LoVo (cell line): Measurements from ENCODE around the gene PLPPR3.

Experiments used
- DNase-seq: peaks from one replicate; pipeline ENCODE4 v3.0.0-alpha.2; 2016; ENCODE audit warnings: low spot score

PLPPR3 gene, protein sequence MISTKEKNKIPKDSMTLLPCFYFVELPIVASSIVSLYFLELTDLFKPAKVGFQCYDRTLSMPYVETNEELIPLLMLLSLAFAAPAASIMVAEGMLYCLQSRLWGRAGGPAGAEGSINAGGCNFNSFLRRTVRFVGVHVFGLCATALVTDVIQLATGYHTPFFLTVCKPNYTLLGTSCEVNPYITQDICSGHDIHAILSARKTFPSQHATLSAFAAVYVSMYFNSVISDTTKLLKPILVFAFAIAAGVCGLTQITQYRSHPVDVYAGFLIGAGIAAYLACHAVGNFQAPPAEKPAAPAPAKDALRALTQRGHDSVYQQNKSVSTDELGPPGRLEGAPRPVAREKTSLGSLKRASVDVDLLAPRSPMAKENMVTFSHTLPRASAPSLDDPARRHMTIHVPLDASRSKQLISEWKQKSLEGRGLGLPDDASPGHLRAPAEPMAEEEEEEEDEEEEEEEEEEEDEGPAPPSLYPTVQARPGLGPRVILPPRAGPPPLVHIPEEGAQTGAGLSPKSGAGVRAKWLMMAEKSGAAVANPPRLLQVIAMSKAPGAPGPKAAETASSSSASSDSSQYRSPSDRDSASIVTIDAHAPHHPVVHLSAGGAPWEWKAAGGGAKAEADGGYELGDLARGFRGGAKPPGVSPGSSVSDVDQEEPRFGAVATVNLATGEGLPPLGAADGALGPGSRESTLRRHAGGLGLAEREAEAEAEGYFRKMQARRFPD

DNA sequence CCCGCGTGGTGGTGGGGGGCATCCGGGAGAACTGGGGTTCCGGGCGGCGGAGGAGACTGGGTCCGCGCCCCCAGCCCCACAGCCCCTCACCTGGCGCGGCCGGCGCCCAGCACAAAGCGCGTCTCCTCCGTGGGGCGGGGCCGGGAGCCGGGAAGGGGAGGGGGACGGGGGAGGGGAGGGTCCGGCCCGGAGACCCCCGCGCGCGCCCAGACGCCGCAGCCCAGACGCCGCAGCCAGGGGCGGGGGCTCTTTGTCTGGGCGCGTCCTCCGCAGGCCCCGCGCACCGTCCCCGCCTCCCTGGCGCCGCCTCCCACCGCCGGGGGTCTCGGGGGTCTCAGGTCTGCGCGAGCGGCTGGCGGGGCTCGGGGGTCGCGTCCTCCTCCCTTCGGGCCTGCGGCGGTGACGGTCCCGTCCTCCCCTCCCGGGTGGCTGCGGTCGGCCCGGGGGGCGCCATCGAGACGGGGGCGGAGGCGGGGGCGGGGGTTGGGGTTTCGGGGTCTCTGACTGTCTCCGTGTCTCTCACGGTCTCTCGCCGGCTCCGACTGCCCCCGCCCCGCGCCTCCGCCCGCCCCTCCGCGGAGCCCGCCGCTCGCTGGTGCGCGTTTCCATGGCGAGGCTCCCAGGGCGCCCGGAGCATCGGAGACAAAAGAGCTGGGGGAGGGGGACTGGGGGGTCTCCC lies at the start of gene PLPPR3:
Gene PLPPR3 (minus strand): TSS at position 131 of the 679 bp plus-strand sequence. CDS start 396 bp downstream, outside the sequence.
- DNase-seq = no peak

DNA sequence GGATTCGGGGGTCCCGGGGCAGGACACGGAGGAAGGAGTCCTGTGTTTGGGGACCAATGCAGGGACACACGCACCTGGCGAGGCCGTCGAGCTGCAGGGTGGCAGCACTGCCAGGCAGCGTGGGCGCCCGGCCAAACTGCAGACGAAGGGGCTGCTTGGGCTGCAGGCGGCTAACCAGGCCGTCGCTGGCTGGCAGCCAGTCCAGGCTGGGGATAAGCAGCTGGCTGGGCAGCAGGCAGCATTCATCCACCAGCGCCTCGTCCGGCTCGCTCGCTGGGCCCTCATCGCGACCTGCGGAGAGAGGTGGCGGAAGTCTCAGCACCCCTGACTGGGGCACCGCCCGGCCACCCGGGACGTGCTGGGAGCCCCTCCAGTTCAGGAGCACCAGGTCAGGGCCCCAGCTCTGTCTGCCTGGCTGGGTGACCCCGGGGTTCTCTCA lies 49.2 kb upstream of the PLPPR3 start:
- DNase-seq = no peak

GRCh38 chr19:870314-870713 lies 48.6 kb upstream of the PLPPR3 start:
- no peak for DNase-seq

- peak; percentile 27 for DNase-seq
These were observed 47.8 kb upstream of the PLPPR3 start for GRCh38 chr19:869245-870177.

- DNase-seq = no peak
These were observed 46.9 kb upstream of the PLPPR3 start for GRCh38 chr19:868458-869244.

DNA sequence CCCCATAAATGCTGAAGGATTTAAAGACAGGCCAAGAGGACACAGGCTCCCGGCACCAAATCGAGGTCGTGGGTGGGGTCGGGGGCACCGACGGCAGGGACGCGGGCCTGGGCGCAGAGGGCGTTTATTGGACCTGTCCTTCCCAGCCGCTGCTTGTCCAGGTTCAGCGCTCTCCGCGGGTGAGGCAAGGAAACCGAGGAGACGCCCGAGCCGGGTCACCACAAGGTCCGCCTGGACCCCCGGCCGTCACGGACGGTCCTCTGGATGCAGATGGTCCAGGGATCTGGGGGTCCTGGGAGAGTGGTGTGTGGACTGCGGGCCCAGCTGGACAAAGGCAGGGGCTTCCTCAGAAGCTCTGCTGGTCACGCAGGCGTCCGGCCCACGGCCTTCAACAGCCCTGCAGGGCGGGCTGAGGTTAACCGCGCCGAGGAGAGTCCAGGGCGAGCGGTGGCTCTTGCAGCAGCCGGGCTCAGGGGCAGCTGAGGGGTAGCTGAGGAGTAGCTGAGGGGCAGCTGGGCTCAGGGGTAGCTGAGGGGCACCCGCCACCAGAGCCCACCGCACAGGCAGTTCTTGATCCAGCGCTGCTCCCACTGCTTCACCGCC lies 46.2 kb upstream of the PLPPR3 start:
- no peak for DNase-seq

DNA sequence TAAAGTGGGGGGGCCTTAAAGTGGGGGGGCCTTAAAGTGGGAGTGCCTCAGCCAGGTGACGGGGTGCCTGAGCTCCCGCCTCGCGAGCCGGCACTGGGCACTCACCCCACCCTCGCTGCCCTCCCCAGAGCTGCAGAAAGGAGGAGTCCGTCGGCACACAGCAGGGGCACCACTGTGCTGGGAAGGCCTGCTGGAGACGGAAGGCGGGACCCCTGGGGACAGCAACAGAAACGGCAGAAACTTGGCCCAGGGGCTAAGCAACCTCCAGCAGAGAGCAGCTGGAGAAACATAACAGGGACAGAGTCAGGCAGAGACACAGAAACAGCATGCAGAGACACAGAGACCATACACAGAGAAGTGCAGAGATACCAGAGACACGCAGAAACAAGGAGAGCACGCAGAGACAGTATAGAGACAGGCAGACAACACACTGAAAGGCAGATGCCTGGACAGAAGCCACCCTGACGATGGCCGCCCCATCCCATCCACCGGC lies 45.6 kb upstream of the PLPPR3 start:
- no peak for DNase-seq

DNA sequence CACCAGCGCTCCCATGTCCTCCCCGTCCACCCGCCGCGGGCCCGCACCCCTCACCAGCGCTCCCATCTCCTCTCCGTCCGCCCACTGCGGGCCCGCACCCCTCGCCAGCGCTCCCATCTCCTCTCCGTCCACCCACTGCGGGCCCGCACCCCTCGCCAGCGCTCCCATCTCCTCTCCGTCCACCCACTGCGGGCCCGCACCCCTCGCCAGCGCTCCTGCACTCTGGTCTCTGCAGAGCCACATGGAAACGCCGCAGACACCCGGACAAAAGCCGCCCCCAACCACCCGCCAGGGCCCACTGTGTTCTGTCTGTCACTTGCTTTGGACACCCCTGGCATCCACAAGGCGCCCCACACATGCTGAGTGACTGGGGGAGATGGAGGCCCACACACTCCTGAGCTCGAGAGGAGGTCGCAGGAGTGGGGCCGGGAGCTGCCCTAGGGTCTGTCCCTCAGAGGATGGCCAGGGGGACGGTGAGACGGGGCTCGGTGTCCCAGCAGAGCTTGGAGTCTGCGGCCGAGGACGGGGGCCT lies 45.1 kb upstream of the PLPPR3 start:
- DNase-seq = no peak

- no peak for DNase-seq
These were observed 41.5 kb upstream of the PLPPR3 start for GRCh38 chr19:863315-863620.

GRCh38 chr19:862581-863314 lies 41.0 kb upstream of the PLPPR3 start:
- DNase-seq = no peak

- peak; percentile 18 for DNase-seq
These were observed 40.2 kb upstream of the PLPPR3 start for GRCh38 chr19:861756-862580.

DNA sequence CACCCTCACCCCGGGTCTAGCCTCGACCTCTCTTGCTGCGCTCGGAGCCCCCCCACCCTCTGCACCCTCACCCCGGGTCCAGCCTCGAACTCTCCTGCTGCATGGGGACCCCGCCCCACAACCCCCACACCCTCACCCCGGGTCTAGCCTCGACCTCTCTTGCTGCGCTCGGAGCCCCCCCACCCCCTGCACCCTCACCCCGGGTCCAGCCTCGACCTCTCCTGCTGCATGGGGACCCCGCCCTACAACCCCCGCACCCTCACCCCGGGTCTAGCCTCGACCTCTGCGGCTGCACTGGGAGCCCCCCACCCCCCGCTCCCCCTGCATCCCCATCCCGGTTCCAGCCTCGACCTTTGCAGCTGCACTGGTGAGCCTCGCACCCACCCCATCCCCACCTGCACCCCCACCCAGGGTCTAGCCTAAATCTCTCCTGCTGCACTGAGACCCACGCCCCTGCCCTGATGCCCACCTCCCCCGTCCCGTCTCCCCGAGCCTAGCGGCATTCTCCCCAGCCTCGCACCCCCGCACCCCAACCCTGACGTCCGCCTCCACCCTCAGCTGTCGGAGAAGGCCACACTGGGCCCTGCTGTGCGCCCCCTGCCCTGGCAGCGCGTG lies 39.5 kb upstream of the PLPPR3 start:
- DNase-seq = no peak

GRCh38 chr19:858868-859843 lies 37.4 kb upstream of the PLPPR3 start, which contains the start of gene CFD:
CFD (plus strand) TSS chr19:859664; CDS start chr19:859690, 26 bp downstream.
- peak; percentile 36 for DNase-seq

DNA sequence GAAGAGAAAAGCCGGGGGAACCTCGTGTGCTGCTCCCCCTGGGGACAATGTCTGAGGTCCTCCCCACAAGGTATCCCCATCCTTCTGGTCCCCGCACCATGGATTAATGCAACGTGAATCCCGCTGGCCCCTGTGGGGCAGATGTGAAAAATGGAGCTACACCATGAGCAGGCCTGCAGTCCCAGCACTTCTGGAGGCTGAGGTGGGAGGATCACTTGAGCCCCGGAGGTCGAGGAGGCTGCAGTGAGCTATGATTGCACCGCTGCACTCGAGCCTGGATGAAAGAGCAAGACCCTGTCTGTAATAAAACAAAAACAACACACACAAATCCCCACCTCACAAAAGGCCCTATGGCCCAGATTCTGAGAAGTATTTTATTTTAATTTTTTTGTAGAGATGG lies 36.5 kb upstream of the PLPPR3 start:
- DNase-seq = no peak

DNA sequence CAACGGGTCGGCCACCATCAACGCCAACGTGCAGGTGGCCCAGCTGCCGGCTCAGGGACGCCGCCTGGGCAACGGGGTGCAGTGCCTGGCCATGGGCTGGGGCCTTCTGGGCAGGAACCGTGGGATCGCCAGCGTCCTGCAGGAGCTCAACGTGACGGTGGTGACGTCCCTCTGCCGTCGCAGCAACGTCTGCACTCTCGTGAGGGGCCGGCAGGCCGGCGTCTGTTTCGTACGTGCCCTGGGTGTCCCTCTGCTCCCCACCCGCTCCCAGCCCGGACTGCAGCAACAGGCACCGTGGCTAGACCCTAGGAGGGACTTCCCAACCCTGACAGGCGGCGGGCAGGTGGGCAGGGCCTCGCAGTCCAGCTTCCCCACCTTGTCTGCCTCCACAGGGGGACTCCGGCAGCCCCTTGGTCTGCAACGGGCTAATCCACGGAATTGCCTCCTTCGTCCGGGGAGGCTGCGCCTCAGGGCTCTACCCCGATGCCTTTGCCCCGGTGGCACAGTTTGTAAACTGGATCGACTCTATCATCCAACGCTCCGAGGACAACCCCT lies 33.9 kb upstream of the PLPPR3 start:
- DNase-seq = no peak

- DNase-seq = no peak
These were observed 33.4 kb upstream of the PLPPR3 start for GRCh38 chr19:855142-855541.
